Spleen (tissue), 11 donors: ENCODE data around the gene S100A16. TPM values are rescaled to one million over a fixed set of nuclear protein-coding genes. Genes with fewer than 3 reads are reported as not detected.

Source experiments
- DNase-seq: peaks from one replicate; pipeline ENCODE4 v3.0.0-alpha.2; 2020
- H3K27ac ChIP-seq, 8 donors: fragments of 200-600 bp; sonication (generic) in 7 of 8; 1 replicate in 4 of 8; 2 replicates in 4 of 8; pipeline versions ENCODE4 v1.5.0 to v1.8.0; 2016 to 2021; ENCODE audit warnings: inconsistent platforms in 4 of 8, mild to moderate bottlenecking in 4 of 8, moderate library complexity in 1 of 8
- H3K27me3 ChIP-seq, 7 donors: fragments of 200-600 bp; sonication (generic) in 6 of 7; replicated peaks in 1 of 7; 1 replicate in 4 of 7; 2 replicates in 3 of 7; pipeline versions ENCODE4 v1.5.0 to v1.8.0; 2016 to 2021; ENCODE audit warnings: inconsistent platforms in 3 of 7, mild to moderate bottlenecking in 1 of 7
- H3K36me3 ChIP-seq, 6 donors: fragments of 200-600 bp; sonication (generic) in 5 of 6; 1 replicate in 4 of 6; 2 replicates in 2 of 6; pipeline versions ENCODE4 v1.5.0 to v1.8.0; 2016 to 2021; ENCODE audit warnings: inconsistent platforms in 2 of 6
- H3K4me1 ChIP-seq, 6 donors: fragments of 200-600 bp; sonication (generic) in 5 of 6; 1 replicate in 3 of 6; 2 replicates in 3 of 6; pipeline versions ENCODE4 v1.5.0 to v1.8.0; 2016 to 2021; ENCODE audit warnings: inconsistent platforms in 3 of 6
- H3K4me3 ChIP-seq, 8 donors: fragments of 200-600 bp; sonication (generic) in 7 of 8; 1 replicate in 4 of 8; 2 replicates in 4 of 8; pipeline versions ENCODE4 v1.5.0 to v1.8.0; 2016 to 2021; ENCODE audit warnings: inconsistent platforms in 4 of 8, mild to moderate bottlenecking in 4 of 8, moderate library complexity in 2 of 8
- H3K9me3 ChIP-seq, 8 donors: fragments of 200-600 bp; sonication (generic) in 7 of 8; 1 replicate in 4 of 8; 2 replicates in 4 of 8; pipeline versions ENCODE4 v1.5.0 to v1.8.0; 2016 to 2021; ENCODE audit warnings: inconsistent platforms in 4 of 8
- CTCF ChIP-seq, 11 experiments: fragments of 200-600 bp in 7 of 11; fragments of 450-650 bp in 4 of 11; sonication (generic) in 4 of 11; IDR thresholded peaks in 8 of 11; conservative IDR thresholded peaks in 3 of 11; 1 replicate in 7 of 11; 2 replicates in 4 of 11; pipeline versions ENCODE4 v1.4.0 to v1.8.0; 2016 to 2021; ENCODE audit warnings: antibody characterized with exemption in 11 of 11, inconsistent platforms in 4 of 11, mild to moderate bottlenecking in 1 of 11
- POLR2A ChIP-seq, 3 donors: fragments of 450-650 bp; IDR thresholded peaks; one replicate each; pipeline ENCODE4 v1.5.1; 2017; ENCODE audit warnings: antibody characterized with exemption in 3 of 3, mild to moderate bottlenecking in 1 of 3
- POLR2AphosphoS5 ChIP-seq, 3 donors: sonication (generic); formaldehyde crosslinking; IDR thresholded peaks; one replicate each; pipeline ENCODE4 v1.5.1; 2017; ENCODE audit warnings: antibody characterized with exemption in 3 of 3
- WGBS, 5 donors: extraction: QIAGEN DNeasy Blood & Tissue Kit in 3 of 5; methylation state at CpG; one replicate each; pipeline versions ENCODE4 v1.1.5 to v1.1.7; 2013 to 2018; 5-methylcytosine and 5-hydroxymethylcytosine counted together
- intact Hi-C: fragments of 100-400 bp; cut with DNase I; formaldehyde crosslinking; loops from one replicate; pipeline ENCODE4 v1.15.0; 2023; ENCODE audit warnings: low total_unique reads
- polyA plus RNA-seq, 3 donors: library from polyadenylated mRNA; stranded (reverse); fragments of 200-250 nt; gene quantifications; one replicate each; pipeline ENCODE4 v1.2.1, GENCODE V29; 2013
- total RNA-seq, 7 donors: library from RNA; depleted of rRNA in 3 of 7; stranded (reverse); fragments of >200 nt in 3 of 7; fragmentation: NEBNext Ultra II Directional in 4 of 7; extraction: Animal tissue kit (Norgen Biotek cat#: 25700) in 4 of 7; gene quantifications; one replicate each; pipeline versions ENCODE4 v1.1.0 to v1.2.1, GENCODE V29; 2016 to 2021
- donor health status: healthy with polysubstance abuse.
- donor health status: DM: no; HTN: no; CAD: no; lungs with moderate emphysema.
- donor health status: DM: no; HTN: no; CAD: no.
- donor health status: Bipolar disorder and iron deficiency.
- donor health status: healthy.
- donor health status: DM: no; HTN: no; CAD: no.
- donor health status: DM: yes; HTN: yes; CAD: no.

The S100A16 gene
- total and polyA plus RNA-seq, 10 donors, result 52.0 to 111 (median 91.6) TPM

DNA sequence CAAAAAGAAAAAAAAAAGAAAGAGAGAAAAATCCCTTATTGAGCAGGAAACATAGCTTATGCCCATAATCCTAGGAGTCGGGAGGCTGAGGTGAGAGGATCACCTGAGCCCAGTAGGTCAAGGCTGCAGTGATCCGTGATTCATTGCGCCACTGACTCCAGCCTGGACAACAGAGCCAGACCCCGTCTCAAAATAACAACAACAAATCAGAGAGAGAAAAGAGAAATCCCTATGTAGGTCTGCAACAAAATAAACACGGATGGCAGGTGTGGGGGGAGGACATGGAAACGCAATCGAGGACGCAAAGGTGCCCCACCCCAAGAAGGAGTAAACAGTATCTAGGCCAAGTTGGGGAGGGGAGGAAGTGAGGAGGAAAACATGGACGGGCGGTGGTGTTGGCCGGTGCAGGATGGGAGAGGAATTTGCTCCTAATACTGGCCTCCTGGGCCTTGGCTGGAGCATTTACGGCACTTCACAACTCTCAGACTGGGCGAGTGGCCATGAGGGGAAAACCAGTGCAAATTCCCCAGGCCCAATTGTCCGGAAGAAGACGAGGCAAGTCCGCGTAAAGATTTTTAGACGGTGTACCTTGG is 20.3 kb upstream of the S100A16 start:
- no peak for DNase-seq
- Histone ChIP-seq H3K4me3 (peak overlapping the region in 7 of 8 donors; percentile 63 to 75 (median 70)), H3K36me3 (peaks cover 8 to 34% (median 22%) of the 10 kb centered on the region in 6 donors), H3K27ac (peak overlapping the region; percentile 98 to 100 (median 99)), H3K4me1 (peaks cover 18 to 76% (median 43%) of the 10 kb centered on the region in 6 donors), H3K9me3 (no peaks in the 10 kb centered on the region), H3K27me3 (no peaks in the 10 kb centered on the region)
- intact Hi-C loops, result no loop called here
- no peak for TF ChIP-seq POLR2AphosphoS5 (IDR thresholded peaks at IDR 0.05)
- peak in 1 of 3 donors; percentile 72 for TF ChIP-seq POLR2A (IDR thresholded peaks at IDR 0.05)
- WGBS, 5 donors, result 48 to 73% (median 63%) methylated on average over 18 of the region's 18 CpGs

- H3K36me3 ChIP-seq, result peaks cover 0 to 15% (median 3%) of the 10 kb centered on the region in 6 donors
- no peak for DNase-seq
- TF ChIP-seq POLR2AphosphoS5 (IDR thresholded peaks at IDR 0.05), result no peak
- no peak for TF ChIP-seq POLR2A (IDR thresholded peaks at IDR 0.05)
- no peak for TF ChIP-seq CTCF (IDR thresholded peaks at IDR 0.05 in 8 of 11, conservative IDR thresholded peaks at IDR 0.05 in 3 of 11)
- no peaks in the 10 kb centered on the region for H3K27me3 ChIP-seq
- H3K9me3 ChIP-seq, result no peaks in the 10 kb centered on the region
- H3K27ac ChIP-seq, result peak overlapping the region in 5 of 8 donors; percentile 22 to 84 (median 27)
- peaks cover 8 to 80% (median 36%) of the 10 kb centered on the region in 6 donors for H3K4me1 ChIP-seq
- intact Hi-C loops, result no loop called here
- 77 to 86% (median 84%) methylated on average over 10 of the region's 10 CpGs for WGBS, 5 donors
- H3K4me3 ChIP-seq, result no peak overlapping the region
Observed at GRCh38 chr1:153631047-153632022, 18.4 kb upstream of the S100A16 start.

- no peak for TF ChIP-seq CTCF (IDR thresholded peaks at IDR 0.05 in 8 of 11, conservative IDR thresholded peaks at IDR 0.05 in 3 of 11)
- TF ChIP-seq POLR2AphosphoS5 (IDR thresholded peaks at IDR 0.05), result no peak
- no peak for TF ChIP-seq POLR2A (IDR thresholded peaks at IDR 0.05)
- DNase-seq, result no peak
- Histone ChIP-seq H3K27me3 (no peaks in the 10 kb centered on the region), H3K9me3 (no peaks in the 10 kb centered on the region), H3K4me3 (no peak overlapping the region), H3K27ac (peak overlapping the region in 7 of 8 donors; percentile 22 to 84 (median 38)), H3K36me3 (peaks cover 0 to 6% (median 0%) of the 10 kb centered on the region in 6 donors), H3K4me1 (peaks cover under 1 to 80% (median 31%) of the 10 kb centered on the region in 6 donors)
- intact Hi-C loops, result no loop called here
- 85 to 98% (median 88%) methylated on average over 7 of the region's 7 CpGs for WGBS, 5 donors
Observed at GRCh38 chr1:153630384-153630783, 17.4 kb upstream of the S100A16 start.

DNA sequence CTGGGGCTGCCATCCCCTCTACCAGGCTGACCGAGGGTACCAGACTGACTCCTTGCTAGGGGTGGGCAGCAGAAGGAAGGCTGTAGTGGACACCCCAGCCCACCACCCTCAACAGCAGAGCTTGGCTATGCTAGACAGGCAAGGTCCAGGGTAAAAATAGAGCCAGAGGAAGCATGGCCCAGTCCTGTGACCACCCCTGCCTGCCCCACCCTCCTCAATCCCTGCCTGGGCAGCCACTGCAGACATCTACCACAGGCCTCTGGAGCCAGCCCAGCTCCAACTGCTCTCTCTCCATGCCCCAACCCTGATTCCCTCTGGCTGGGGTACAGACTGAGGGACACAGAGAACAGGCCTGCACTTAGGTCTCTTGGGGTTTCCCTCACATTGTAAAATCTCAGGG is 17.0 kb upstream of the S100A16 start:
- intact Hi-C loops, result no loop called here
- peaks cover 0 to 6% (median 0%) of the 10 kb centered on the region in 6 donors for H3K36me3 ChIP-seq
- H3K4me3 ChIP-seq, result no peak overlapping the region
- no peak for TF ChIP-seq POLR2A (IDR thresholded peaks at IDR 0.05)
- TF ChIP-seq CTCF (IDR thresholded peaks at IDR 0.05 in 8 of 11, conservative IDR thresholded peaks at IDR 0.05 in 3 of 11), result no peak
- TF ChIP-seq POLR2AphosphoS5 (IDR thresholded peaks at IDR 0.05), result no peak
- H3K27ac ChIP-seq, result peak overlapping the region in 7 of 8 donors; percentile 22 to 84 (median 38)
- no peaks in the 10 kb centered on the region for H3K9me3 ChIP-seq
- WGBS, 5 donors, result 67 to 100% (median 93%) methylated on average over 1 of the region's 1 CpG
- no peaks in the 10 kb centered on the region for H3K27me3 ChIP-seq
- DNase-seq, result no peak
- peaks cover 0 to 80% (median 29%) of the 10 kb centered on the region in 6 donors for H3K4me1 ChIP-seq
